ENCODE results near the gene XRRA1.
"Not testable (repeated sequence)": the region's sequence is repeated elsewhere in the genome, so short reads cannot be mapped to it uniquely, and the experiment has no call there.

Gene XRRA1, protein sequence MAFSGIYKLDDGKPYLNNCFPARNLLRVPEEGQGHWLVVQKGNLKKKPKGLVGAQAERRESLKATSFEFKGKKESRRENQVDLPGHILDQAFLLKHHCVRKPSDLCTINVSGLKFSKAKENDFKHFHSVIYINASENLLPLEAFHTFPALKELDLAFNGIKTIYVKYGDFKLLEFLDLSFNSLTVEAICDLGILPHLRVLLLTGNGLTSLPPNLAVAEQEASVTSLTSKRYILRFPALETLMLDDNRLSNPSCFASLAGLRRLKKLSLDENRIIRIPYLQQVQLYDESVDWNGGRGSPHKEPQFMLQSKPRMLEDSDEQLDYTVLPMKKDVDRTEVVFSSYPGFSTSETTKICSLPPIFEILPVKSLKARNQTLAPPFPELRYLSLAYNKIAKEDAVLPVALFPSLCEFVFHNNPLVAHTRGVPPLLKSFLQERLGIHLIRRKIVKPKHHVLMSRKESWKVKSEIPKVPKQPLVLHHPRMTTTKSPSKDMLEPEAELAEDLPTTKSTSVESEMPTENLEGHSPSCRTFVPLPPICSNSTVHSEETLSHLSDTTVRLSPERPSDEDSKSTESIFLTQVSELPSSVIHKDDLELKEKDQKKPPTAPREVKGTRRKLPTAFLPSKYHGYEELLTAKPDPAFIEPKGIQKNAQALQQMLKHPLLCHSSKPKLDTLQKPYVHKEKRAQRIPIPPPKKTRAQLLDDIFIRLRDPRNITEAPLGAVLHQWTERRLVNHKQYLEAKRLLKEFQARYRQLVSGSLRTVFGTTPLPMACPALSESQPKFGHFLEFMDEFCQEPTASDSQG

DNA sequence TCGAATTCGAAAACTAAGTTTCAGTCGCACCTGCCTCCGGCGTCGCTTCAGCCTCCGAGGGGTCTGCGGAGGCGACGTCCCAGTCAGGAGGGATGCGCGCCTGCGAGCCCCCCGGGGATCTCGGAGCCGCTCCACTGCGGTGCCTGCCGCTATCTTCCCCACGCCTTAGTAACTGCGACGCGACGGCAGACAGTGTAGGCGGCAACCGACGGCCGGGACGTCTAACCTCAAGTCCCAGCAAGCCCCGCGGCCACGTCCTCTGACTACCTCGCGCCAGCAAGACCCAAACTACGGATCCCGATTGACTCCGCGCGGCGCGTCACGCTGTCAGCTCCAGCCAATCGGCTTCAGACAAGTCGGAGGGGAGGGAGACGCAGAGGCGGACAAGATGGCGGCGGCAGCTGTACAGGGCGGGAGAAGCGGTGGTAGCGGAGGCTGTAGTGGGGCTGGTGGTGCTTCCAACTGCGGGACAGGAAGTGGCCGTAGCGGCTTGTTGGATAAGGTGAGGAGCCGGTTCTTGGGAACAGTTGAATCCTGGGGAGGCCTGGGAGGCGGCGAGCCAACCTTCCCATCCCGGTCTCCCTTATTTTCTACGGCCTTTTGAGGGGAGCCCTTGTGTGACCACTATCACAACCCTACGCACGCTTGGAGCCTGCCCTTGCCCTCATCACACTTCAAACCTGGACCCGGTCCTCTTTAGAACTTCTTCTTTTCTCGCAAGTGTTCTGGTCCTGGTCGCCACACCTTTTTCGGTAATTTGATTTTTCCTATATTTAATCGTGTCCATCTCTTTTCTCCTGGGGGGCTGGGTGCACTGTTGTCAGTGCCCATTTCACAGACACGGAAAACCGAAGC, at the start of gene XRRA1, which contains the start of gene SPCS2:
XRRA1 (minus strand) TSS at position 194 of the 855 bp plus-strand sequence. CDS start 8,213 bp downstream, outside the sequence.
SPCS2 (plus strand) TSS at position 369 of the 855 bp plus-strand sequence; CDS start at position 389, 20 bp downstream.
- peak; percentile 99 for DNase-seq (ENCODE audit: low read depth, low spot score)

DNA sequence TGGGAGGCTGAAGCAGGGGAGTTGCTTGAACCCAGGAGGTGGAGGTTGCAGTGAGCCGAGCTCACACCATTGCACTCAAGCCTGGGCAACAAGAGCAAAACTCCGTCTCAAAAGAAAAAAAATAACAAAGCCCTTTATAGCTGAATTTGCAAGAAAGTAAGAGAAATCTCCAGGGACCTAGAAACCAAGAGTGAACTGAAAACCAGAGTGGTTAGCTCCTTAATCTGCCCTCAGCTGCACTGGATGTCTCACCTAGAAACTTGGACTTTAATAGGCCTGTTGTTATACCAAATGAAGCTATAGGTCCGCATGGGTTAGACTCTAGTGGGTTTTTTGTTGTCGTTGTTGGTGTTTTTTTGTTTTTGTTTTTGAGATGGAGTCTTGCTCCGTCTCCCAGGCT, 44.0 kb upstream of the XRRA1 start:
- DNase-seq (ENCODE audit: low read depth, low spot score), result no peak

DNA sequence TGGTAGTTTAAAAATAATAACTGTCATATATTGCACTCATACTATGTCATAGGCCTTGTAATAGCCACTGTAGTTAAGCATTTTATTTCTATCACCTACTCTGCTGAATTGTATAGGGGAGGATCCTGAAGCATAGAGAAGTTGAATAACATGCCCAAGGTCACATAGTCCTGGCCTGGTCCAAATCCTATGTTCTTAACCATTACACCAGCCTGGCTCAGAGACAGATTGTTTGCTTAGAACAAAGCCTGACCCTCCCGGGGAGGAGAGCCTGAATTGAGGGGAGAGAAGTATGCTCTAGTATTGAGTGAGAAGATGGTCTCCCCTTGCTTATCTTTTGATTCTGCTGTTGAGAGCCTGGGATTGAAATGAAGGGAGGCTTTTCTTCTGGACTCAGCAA, 42.0 kb upstream of the XRRA1 start:
- no peak for DNase-seq (ENCODE audit: low read depth, low spot score)

DNA sequence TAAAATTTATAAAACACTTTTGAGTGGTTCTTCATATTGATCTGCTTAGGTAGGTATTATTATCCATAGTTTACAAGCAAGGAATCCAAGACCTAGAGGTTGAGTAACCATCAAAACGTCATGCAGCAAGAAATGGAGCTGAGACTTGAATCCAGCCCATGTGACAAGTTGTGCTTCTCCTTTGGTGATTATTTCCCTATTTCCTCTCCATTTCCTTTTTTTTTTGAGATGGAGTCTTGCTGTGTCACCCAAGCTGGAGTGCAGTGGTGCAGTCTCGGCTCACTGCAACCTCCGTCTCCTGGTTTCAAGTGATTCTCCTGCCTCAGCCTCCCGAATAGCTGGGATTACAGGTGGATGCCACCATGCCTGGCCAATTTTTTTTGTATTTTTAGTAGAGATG, 41.3 kb upstream of the XRRA1 start:
- DNase-seq (ENCODE audit: low read depth, low spot score), result not testable (repeated sequence)

DNA sequence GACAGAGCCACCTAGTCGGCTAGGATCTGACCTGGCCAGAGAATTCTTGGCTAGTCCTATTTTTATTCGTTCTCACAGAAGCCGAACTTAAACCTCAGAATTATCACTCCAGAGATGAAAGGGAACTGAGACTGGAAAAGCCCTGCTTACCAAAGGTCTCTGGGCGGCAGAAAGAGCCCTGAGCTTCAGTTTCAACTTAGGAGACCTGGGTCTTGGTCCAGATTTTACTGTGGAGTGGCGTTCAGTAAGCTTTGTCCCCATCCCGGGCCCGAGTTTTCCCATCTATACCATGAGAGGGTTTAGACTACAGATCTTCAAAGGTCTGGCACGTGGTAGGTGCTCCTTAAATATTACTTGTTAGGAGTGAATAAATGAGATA, 40.4 kb upstream of the XRRA1 start:
- DNase-seq (ENCODE audit: low read depth, low spot score), result no peak

DNA sequence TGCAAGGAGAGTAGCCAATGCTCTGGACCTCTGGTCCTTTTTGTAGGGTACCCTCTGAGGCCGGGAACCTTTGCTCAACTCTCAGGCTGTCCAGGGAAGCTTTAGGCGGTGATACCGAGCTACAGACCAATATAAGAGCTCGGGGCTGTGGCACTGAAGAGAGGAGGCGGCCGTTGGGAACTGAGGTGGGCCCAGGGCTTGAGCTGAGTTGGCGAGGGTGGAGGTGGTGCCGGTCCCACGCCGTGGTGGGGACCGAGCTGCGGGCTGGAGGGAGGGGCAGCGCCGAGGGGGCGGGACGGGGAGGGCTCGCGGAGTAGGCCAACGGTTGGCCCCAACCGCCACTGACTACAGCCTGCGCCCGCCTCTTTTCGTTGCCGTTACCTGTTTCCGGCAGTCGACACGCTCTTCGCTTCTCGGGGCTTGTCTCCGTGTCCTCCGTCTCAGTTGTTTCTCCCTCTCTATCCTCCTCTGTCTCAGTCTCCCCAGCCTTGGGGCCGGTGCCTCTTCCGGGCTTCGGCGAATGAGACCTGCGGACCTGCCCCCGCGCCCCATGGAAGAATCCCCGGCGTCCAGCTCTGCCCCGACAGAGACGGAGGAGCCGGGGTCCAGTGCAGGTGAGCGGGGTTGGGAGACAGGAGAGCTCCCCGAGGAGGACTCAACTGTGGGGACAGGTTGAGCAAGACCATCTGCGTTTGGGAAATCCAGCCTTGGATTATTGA, 39.8 kb upstream of the XRRA1 start, which contains the start of gene NEU3:
NEU3 (plus strand) TSS at position 393 of the 719 bp plus-strand sequence; CDS start at position 521, 128 bp downstream.
- DNase-seq (ENCODE audit: low read depth, low spot score), result peak; percentile 88

DNA sequence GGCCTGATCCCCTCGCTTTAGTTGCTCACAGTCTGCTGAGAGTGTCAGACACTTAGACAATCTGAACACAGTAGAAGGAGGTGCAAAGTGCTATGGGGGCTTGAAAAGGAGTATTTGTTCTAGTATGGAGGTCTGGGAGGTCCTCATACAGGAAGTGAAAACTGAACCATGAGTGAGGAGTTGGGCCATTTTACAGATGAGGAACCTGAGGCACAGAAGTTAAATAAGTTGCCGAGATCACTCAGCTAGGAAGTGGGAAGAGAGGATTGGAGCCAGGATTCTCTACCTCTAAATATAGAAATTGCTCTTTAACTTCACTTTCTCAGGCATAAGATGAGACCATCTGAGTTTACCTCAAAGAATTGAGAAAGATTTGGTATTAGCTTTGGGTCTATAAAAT, 35.8 kb upstream of the XRRA1 start:
- no peak for DNase-seq (ENCODE audit: low read depth, low spot score)

DNA sequence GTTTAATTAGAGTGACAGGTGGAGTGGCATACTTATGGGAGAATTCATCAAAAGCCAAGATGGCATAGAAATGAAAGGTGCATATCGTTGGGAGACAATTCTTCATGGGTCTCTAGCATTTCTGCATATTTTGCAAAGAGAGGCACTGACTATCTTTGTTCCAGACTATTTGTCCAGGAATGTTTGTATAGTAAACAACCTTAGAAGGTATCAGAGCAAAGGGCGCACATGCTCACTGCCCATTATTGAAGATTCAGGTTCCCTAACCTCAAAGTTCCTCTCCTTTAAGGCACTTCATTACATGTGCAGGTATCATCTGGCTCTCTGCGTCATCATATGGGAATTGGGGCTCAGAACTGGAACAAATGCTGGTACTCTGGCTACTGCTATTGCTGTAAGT, 35.2 kb upstream of the XRRA1 start:
- DNase-seq (ENCODE audit: low read depth, low spot score), result no peak

DNA sequence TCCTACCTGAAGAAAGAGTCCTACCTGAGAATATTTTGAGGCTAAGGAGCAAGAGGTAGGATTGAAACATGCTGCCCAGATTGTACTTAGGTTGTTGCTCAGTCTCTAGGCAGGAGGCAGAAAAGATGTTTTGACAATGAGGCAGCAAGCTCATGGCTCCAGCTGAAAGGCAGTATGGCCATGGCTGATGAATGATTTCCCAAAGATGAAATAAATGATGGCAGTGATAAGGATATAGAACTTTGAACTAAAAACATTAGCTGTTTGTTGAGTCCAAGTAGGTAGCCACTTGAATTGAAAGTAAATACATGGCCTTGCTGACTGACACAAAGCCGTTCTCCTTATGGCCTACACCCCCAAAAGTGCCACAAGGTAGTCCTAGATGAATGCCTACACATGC, 33.0 kb upstream of the XRRA1 start:
- no peak for DNase-seq (ENCODE audit: low read depth, low spot score)

DNA sequence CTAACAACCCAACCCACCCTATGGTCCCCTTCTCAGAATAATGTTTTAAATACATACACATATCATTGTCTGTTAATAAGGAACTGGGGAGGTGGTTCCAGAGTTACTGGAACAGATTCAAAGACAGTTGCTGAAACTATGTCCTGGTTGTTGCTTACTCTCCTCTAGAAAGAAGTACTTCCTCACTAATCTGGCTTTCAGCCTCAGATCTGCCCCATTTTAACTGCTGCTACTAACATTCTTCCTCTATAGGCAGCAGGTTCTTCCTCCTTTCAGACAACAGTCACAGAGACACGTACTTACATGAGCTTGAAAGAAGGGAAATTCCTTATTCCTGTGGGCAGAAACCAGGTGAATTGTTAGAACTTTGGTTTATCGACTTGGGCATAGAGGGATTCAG, 31.7 kb upstream of the XRRA1 start:
- DNase-seq (ENCODE audit: low read depth, low spot score), result no peak

DNA sequence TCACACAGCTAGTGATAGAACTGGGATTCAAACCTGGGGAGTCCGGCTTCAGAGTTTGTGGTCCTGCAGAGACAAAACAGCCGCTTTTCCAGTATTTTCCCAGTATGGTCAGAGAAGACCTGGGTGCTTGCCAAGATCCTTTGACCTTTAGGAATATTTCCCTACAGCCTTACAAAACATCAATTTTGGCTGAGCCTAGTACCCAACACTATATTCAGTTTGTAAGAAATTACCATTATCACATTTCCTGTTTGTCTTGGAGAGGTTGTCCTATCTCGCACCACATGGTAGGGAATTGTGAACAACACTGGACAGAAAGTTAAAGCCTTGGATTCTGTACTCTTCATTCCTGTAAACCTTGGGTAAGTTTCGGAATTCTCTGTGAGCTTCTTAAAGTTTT, 29.1 kb upstream of the XRRA1 start:
- no peak for DNase-seq (ENCODE audit: low read depth, low spot score)

DNA sequence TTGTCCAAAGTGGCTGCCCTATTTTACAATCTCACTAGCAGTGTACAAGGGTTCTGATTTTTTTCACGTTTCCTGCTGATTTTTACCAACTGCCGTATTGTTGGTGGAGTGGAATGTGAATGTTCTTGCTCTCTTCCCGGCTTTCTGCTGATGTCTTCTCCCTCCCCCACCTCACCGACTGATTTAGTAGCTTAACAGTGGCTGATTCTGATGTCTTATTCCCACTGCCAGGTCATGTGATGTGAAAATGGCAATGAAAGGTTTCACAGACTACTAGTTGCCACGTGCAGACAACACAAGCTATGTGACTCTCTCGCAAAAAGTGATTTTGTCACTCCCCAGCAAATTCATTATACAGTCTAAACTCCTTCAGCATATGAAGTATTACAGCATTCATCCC, 22.5 kb upstream of the XRRA1 start:
- no peak for DNase-seq (ENCODE audit: low read depth, low spot score)

DNA sequence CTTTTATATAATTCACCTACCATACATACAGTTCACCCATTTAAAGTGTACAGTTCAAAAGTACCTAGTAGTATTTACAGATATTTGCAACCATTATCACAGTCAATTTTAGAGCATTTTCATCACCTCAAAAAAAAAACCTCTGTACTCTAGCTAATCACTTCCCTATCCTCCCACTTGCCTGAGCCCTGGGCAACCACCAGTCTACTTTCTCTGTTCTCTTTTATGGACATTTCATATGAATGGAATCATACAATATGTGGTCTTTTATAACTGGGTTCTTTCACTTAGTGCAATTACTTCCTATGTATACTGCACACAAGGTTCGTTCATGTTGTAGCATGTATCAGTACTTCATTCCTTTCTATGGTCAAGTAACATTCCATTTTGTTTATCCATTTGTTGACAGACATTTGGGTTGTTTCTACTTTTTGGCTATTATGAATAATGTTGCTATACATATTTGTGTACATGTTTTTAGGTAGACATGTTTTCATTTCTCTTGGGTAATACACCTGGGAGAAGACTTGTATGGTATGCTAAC, 22.0 kb upstream of the XRRA1 start:
- no peak for DNase-seq (ENCODE audit: low read depth, low spot score)

DNA sequence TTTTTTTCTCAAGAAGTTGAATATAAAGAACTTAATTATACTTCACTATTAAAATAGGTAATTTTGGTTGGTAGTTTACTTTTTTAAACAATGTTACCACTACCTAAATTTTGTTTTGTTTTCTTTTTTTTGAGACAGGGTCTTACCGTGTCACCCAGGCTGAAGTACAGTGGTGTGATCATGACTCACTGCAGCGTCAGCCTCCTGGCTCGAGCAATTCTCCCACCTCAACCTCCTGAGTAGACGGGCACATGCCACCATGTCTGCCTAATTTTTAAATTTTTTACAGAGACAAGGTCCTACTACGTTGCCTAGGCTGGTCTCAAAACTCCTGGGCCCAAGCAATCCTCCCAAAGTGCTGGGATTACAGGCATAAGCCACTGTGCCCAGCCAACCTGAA, 17.8 kb upstream of the XRRA1 start:
- peak; percentile 82 for DNase-seq (ENCODE audit: low read depth, low spot score)

DNA sequence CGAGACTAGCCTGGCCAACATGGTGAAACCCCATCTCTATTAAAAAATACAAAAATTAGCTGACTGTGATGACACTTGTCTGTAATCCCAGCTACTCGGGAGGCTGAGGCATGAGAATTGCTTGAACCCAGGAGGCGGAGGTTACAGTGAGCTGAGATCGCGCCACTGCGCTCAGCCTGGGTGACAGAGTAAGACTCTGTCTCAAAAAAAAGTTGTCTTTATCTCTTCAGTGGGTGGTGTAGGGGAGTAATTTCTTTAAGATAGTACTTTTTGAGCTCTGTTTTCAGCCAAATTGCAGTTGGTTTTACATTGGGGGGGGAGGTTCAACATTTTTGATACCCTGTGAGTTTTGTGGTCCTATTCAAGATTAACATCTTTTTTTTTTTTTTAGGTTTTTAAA, 11.2 kb upstream of the XRRA1 start:
- not testable (repeated sequence) for DNase-seq (ENCODE audit: low read depth, low spot score)

DNA sequence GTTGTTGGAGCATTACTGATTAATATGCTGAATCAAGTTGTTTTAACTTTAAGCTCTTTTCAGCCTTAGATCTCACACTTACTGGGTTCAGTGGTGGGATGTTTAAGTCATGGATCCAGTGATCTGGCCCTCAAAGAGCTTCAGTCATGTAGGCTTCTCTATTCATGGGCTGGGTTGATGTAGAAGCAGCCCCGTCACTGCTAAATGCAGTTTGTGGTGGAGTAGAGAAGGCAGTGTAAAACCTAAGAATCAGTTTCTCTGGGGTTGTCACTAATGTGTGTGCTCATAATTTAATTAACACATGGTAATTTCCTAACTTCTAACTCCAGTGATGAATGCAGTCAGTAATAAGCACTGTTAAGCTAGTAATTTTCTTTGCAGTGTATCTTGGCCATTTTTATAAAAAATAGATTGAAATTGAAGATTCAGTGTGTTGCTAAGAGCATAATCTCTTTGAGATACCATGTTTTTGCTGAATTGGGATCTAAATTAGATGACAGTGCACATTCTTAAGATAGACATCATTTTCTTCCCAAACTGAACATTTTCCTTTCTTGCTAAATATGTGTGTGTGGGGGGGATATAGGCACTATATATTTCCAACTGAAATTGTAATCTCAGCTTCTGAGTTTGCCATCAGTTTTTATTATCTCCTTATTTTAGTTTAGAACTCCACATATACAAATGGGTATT, 9.2 kb upstream of the XRRA1 start:
- no peak for DNase-seq (ENCODE audit: low read depth, low spot score)

DNA sequence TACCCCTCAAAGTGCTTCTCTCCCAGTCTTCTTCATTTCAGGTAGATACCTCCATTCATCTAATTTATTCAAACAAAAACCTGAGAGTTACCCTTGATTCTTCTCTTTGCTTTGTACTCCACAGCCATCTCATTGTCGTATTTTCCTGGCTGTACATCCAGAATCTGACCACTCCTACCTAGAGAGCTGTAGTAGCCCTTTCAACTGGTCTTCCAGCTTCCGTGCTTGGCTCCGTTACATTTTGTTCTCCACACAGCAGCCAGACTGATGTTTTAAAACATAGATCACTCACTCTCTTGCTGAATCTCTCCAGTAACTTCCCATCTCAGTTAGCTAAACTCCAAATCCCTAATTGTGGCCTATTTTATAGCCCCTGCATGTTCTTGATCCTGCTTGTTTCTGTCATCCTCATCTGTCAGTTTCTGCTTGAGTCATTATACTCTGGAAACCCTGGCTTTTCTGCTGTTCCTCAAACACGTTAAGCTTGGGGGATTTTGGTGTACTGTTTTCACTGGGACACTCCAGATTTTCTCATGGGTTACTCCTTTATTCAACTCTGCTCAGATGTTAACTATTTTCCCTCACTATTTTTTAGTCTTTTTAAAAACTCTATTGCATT, 7.6 kb upstream of the XRRA1 start:
- DNase-seq (ENCODE audit: low read depth, low spot score), result no peak

DNA sequence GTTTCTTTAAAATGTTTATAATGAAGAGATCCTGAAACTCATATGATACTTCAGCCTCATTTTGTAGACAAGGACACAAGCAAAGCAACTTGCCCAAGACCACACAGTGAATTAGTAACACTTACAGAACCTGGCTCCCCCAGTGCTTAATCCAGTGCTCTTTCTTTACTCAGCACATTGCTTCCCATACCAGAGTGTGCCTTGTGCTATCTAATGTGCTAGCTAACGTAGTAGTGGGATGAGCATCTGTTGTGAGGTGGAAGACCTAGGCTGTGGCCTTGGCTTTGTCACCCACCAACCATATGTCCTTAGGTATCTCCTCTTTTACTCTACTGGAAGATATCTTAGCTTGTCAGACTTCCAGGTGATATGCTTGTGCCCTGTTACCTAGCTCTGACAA, 5.3 kb upstream of the XRRA1 start:
- DNase-seq (ENCODE audit: low read depth, low spot score), result no peak

DNA sequence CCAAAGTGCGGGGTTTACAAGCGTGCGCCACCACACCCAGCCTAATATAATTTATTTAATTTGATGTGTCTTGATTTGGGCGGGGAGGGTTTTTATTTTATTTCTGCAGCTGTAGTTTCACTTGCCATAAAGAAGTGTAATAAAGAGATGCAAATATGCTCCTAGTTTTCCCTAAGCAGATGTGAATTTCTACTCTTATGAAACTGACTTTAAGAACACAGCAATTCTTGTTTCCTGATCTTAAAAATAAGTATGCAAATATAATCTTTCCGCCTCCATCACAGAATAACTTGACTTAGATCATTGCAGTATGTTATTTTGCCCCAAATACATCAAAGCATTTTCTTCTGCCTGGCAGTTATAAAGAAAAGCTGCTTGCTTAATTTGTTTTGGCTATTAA, 4.6 kb upstream of the XRRA1 start:
- no peak for DNase-seq (ENCODE audit: low read depth, low spot score)

DNA sequence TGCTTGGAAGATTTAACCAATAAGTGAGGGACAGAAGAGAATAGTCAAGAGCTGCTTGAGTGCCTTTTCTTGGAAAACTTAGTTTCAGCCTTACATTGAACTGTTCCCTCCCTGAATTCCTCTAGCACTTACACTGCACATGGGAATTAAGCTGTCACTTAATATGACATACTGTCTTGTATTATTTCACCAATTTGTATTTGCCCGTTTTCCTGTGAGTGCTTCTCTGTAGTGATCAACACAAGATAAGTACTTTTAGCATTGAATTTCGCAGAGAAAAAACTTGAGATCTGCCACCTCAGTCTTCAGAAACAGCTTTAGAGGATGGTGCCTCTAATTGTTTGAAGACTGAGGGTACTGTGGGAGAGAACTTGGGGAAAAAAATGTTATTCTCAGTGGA, 3.9 kb upstream of the XRRA1 start:
- DNase-seq (ENCODE audit: low read depth, low spot score), result no peak
